NCI-H2081 (cell line): ENCODE measurements around the gene HMMR.

Experiments
- DNase-seq, 2 experiments: peaks; one replicate each; lab custom pipeline; 2025; lab: John Stamatoyannopoulos, UW

The HMMR gene

GRCh38 chr5:163459462-163459818 is 992 bp upstream of the HMMR start:
- no peak for DNase-seq

DNA sequence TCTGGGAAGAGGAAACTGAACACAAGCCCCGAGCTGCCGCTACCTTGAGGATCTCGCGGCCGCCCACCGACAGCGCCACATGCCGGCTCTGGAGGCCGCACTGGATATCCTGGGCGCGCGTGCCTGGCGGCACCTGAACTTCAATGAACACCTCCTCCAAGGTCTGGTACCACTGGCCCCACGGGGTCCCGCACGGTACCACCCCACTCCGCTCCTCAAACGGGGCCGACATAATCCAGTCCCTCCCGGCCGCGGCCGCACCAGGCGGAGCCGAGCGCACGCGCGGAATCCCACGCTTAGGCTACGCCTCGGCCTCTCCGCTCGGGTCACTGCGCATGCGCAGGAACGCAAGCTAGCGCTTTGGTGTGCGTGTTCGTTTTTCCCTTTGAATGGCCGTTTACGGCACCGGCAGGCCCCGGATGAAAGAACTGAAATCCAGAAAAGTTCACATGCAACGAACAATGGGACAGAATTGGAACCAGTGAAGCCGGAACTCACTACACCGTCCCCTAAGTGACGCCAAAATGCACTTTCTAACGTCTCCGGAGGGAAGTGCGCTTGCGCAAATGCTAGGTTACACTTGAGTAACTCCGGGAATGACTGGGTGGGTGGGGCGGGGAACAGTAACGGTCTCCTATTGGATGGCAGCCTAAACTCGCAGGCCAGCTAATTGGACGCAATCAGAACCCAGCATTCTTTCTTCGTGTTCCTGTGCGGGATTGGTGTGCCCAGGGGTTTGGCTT is 442 bp upstream of the HMMR start, which contains the start of gene NUDCD2:
NUDCD2 (minus strand) TSS at position 284 of the 743 bp plus-strand sequence; CDS start at position 232, 52 bp downstream.
- peak; percentile 96 to 99 for DNase-seq

DNA sequence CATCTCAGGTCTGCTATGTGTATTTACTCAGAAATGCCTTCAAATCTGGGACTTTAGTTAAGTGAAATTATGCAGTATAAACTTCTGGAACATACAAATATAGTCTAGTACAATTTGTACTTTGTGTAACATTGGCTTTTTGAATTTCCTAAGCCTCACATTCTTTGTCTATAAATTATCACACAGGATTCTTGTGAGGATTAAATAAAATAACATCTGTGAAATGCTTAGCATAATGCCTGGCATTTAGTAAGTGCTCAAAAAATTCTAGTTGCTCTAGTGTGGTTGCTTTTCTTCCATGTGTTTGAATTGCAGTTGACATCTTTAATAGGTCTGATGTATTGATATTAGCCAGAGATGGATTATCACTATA is 2.6 kb downstream of the HMMR start:
- DNase-seq: no peak

GRCh38 chr5:163467682-163468081 is 7.2 kb downstream of the HMMR start:
- DNase-seq: no peak

DNA sequence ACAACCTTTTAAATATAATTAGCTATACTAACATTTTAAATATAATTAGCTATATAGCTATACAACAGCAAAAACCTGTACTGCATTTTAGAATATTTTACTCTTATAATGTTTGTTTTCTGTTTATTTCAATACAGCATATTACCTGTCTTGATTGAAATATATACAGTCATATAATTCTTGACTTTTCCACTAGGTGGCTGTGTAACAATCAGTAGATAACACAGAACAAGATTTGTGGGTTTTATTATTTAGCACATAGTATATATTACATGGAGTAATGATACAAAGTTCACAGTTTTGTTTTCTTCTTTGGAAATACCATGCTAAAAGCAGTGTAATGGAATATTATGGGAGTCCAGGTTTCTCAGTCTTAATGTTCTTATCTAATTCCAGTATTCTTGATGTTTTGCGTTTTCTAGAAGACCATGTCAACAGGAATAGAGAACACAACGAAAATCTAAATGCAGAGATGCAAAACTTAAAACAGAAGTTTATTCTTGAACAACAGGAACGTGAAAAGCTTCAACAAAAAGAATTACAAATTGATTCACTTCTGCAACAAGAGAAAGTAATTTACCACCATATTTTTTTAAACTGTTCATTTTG is 13.3 kb downstream of the HMMR start:
- peak in 1 of 2 experiments; percentile 8 for DNase-seq

- no peak for DNase-seq
These were observed 15.0 kb downstream of the HMMR start for GRCh38 chr5:163475411-163475810.

- DNase-seq: no peak
These were observed 17.9 kb downstream of the HMMR start for GRCh38 chr5:163478126-163478981.

GRCh38 chr5:163478982-163479271 is 18.5 kb downstream of the HMMR start:
- no peak for DNase-seq

- DNase-seq: no peak
These were observed 28.8 kb downstream of the HMMR start for GRCh38 chr5:163489055-163489744.

- DNase-seq: no peak
These were observed 29.3 kb downstream of the HMMR start for GRCh38 chr5:163489745-163490075.

DNA sequence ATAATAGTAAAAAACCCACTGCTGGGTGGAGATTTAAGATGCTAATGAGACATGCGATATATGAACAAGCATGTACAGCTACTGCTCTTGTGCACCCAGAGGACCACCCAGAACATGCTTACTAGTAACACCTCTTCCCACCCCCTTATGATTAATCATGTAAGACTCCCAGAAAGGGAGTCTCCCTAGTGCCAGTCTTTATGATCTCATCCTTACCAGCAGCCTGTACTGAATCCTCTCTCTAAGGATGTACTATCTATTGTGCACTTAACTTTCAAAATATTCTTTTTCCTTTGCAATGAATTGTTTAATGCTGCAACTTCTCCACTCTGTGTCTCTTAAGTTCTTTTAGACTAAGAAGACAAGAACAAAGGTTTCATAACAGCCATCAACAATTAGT is 35.9 kb downstream of the HMMR start:
- DNase-seq: no peak

GRCh38 chr5:163497315-163497714 is 36.9 kb downstream of the HMMR start:
- DNase-seq: no peak

GRCh38 chr5:163498886-163499285 is 38.5 kb downstream of the HMMR start:
- no peak for DNase-seq

- no peak for DNase-seq
These were observed 42.1 kb downstream of the HMMR start for GRCh38 chr5:163502521-163502920.

- no peak for DNase-seq
These were observed 43.0 kb downstream of the HMMR start for GRCh38 chr5:163503106-163504078.

DNA sequence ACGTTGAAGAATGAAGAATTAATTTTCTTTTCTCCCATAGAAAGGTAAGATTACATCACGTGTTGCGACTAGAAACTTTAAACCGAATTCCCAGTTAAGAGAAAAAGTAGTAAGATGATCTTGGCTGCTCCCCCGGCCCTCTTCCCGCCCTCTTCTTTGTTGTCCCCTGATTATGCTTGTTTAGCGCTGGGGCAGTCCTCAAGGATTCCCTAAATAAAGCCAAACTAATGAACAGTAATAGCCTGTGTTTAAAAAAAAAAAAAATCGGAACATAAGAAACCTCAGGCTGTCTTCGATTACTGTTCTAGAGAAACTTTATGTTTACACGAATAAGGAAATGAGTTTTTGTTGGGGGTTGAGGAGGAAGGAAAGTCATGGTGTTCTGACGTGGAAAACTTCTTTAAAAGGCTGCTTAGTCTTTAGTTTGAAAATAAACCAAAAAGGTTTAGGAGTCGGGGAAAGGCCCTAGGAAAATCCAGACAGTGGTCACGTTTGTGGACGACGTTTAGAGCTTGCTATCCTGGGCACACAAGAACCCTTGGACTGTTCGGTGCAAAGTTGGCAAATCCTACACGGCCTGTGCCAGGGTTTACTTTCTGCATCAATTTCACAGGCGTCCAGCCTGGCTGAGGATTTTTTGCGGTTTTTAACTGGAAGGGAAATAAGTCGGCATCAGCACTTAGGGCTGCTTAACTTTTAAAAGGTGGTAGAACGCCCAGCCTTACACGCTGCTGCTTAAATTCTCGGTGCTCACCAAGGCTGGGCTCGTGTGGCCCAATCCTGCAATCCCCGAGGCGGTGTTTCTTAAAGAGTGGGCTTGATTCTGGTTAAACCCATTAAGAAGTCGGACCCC is 43.9 kb downstream of the HMMR start:
- no peak for DNase-seq

- no peak for DNase-seq
These were observed 44.6 kb downstream of the HMMR start for GRCh38 chr5:163505049-163505367.

- DNase-seq: peak; percentile 89 to 94
These were observed 45.1 kb downstream of the HMMR start, which contains the start of gene MAT2B for GRCh38 chr5:163505368-163506094. Gene MAT2B, plus strand, starts transcription at chr5:163505619. Its CDS starts 68 bp downstream, at chr5:163505687.

DNA sequence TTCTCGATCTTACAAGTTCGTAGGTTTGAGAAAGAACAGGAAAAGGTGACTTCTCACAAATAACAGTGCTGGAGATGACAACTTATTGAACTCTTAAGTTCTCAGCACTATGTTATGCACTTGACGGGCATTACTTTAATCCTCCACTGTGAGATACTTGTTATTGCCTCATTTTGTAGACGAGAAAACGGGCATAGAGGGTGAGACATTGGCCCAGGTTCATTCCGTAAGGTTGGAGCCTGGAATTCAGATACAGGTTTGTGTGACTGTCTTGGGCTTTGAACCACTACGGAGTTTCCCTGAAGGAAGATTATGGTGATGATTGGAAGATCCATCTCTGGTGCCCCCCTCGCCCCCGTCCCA is 45.6 kb downstream of the HMMR start:
- DNase-seq: no peak

- no peak for DNase-seq
These were observed 46.3 kb downstream of the HMMR start for GRCh38 chr5:163506726-163507125.
